T-helper 2 cell treated with Interferon-gamma antibody and Interleukin-4, amounts not matched to agents 5 μg/mL and 100 μg/mL, for 36 hours (primary cell): ENCODE data around the gene ATP6V1B1.
A peak's percentile ranks its signal among the peaks of the same experiment; 100 is the strongest.

ENCODE experiments used
- DNase-seq: peaks from one replicate; pipeline ENCODE4 v3.0.0; 2021; ENCODE audit warnings: low spot score
- H3K27ac Mint-ChIP-seq: one replicate; pipeline ENCODE4 v1.8.0; 2021; ENCODE audit warnings: mild to moderate bottlenecking, mixed read lengths
- H3K27me3 Mint-ChIP-seq: one replicate; pipeline ENCODE4 v1.8.0; 2021; ENCODE audit warnings: low read depth, mixed read lengths
- H3K36me3 Mint-ChIP-seq: one replicate; pipeline ENCODE4 v1.8.0; 2021; ENCODE audit warnings: low read depth, mixed read lengths
- H3K4me1 Mint-ChIP-seq: one replicate; pipeline ENCODE4 v1.8.0; 2021; ENCODE audit warnings: low read depth, mixed read lengths
- H3K4me3 Mint-ChIP-seq: one replicate; pipeline ENCODE4 v1.8.0; 2022; ENCODE audit warnings: mild to moderate bottlenecking, moderate library complexity, mixed read lengths
- H3K9me3 Mint-ChIP-seq: one replicate; pipeline ENCODE4 v1.8.0; 2021; ENCODE audit warnings: mixed read lengths

ATP6V1B1 gene

GRCh38 chr2:70895998-70896764 is 39.5 kb upstream of the ATP6V1B1 start:
- Mint-ChIP-seq H3K9me3 (no peaks in the 10 kb centered on the region), H3K27ac (no peak overlapping the region), H3K4me3 (no peak overlapping the region), H3K4me1 (peaks cover 5% of the 10 kb centered on the region), H3K27me3 (peaks cover 89% of the 10 kb centered on the region), H3K36me3 (no peaks in the 10 kb centered on the region)
- no peak for DNase-seq

- DNase-seq: no peak
- Mint-ChIP-seq H3K27me3 (peaks cover 89% of the 10 kb centered on the region), H3K9me3 (no peaks in the 10 kb centered on the region), H3K27ac (no peak overlapping the region), H3K4me3 (no peak overlapping the region), H3K4me1 (peaks cover 5% of the 10 kb centered on the region), H3K36me3 (no peaks in the 10 kb centered on the region)
Observed at GRCh38 chr2:70896765-70897202, 38.9 kb upstream of the ATP6V1B1 start.

GRCh38 chr2:70897203-70897976 is 38.3 kb upstream of the ATP6V1B1 start:
- Mint-ChIP-seq H3K4me3 (no peak overlapping the region), H3K27me3 (peaks cover 89% of the 10 kb centered on the region), H3K9me3 (no peaks in the 10 kb centered on the region), H3K4me1 (peaks cover 7% of the 10 kb centered on the region), H3K36me3 (no peaks in the 10 kb centered on the region), H3K27ac (no peak overlapping the region)
- DNase-seq: no peak

- Mint-ChIP-seq H3K4me1 (peaks cover 7% of the 10 kb centered on the region), H3K27ac (no peak overlapping the region), H3K36me3 (no peaks in the 10 kb centered on the region), H3K9me3 (no peaks in the 10 kb centered on the region), H3K27me3 (peaks cover 89% of the 10 kb centered on the region), H3K4me3 (no peak overlapping the region)
- no peak for DNase-seq
Observed at GRCh38 chr2:70897977-70898226, 37.8 kb upstream of the ATP6V1B1 start.

GRCh38 chr2:70898363-70899240 is 37.1 kb upstream of the ATP6V1B1 start:
- H3K4me1 Mint-ChIP-seq: peaks cover 7% of the 10 kb centered on the region
- H3K27me3 Mint-ChIP-seq: peaks cover 92% of the 10 kb centered on the region
- no peak for DNase-seq
- H3K36me3 Mint-ChIP-seq: no peaks in the 10 kb centered on the region
- no peak overlapping the region for H3K4me3 Mint-ChIP-seq
- no peaks in the 10 kb centered on the region for H3K9me3 Mint-ChIP-seq
- no peak overlapping the region for H3K27ac Mint-ChIP-seq

- H3K9me3 Mint-ChIP-seq: no peaks in the 10 kb centered on the region
- no peak for DNase-seq
- peaks cover 7% of the 10 kb centered on the region for H3K4me1 Mint-ChIP-seq
- no peak overlapping the region for H3K27ac Mint-ChIP-seq
- H3K27me3 Mint-ChIP-seq: peaks cover 93% of the 10 kb centered on the region
- no peaks in the 10 kb centered on the region for H3K36me3 Mint-ChIP-seq
- H3K4me3 Mint-ChIP-seq: peak overlapping the region; percentile 68
Observed at GRCh38 chr2:70901227-70902066, 34.3 kb upstream of the ATP6V1B1 start.

- H3K4me3 Mint-ChIP-seq: peak overlapping the region; percentile 13
- no peaks in the 10 kb centered on the region for H3K9me3 Mint-ChIP-seq
- H3K4me1 Mint-ChIP-seq: peaks cover 11% of the 10 kb centered on the region
- no peak for DNase-seq
- H3K36me3 Mint-ChIP-seq: no peaks in the 10 kb centered on the region
- no peak overlapping the region for H3K27ac Mint-ChIP-seq
- H3K27me3 Mint-ChIP-seq: peaks cover 93% of the 10 kb centered on the region
Observed at GRCh38 chr2:70902067-70902442, 33.6 kb upstream of the ATP6V1B1 start.

- no peak for DNase-seq
- Mint-ChIP-seq H3K4me1 (peaks cover 14% of the 10 kb centered on the region), H3K4me3 (no peak overlapping the region), H3K27me3 (peaks cover 93% of the 10 kb centered on the region), H3K27ac (no peak overlapping the region), H3K36me3 (no peaks in the 10 kb centered on the region), H3K9me3 (no peaks in the 10 kb centered on the region)
Observed at GRCh38 chr2:70902579-70902978, 33.1 kb upstream of the ATP6V1B1 start.

GRCh38 chr2:70903171-70903570 is 32.5 kb upstream of the ATP6V1B1 start:
- H3K27me3 Mint-ChIP-seq: peaks cover 91% of the 10 kb centered on the region
- no peaks in the 10 kb centered on the region for H3K36me3 Mint-ChIP-seq
- DNase-seq: no peak
- H3K9me3 Mint-ChIP-seq: no peaks in the 10 kb centered on the region
- no peak overlapping the region for H3K27ac Mint-ChIP-seq
- no peak overlapping the region for H3K4me3 Mint-ChIP-seq
- H3K4me1 Mint-ChIP-seq: peaks cover 14% of the 10 kb centered on the region

- peaks cover 91% of the 10 kb centered on the region for H3K27me3 Mint-ChIP-seq
- no peaks in the 10 kb centered on the region for H3K36me3 Mint-ChIP-seq
- DNase-seq: no peak
- H3K4me1 Mint-ChIP-seq: peaks cover 14% of the 10 kb centered on the region
- H3K9me3 Mint-ChIP-seq: no peaks in the 10 kb centered on the region
- H3K27ac Mint-ChIP-seq: no peak overlapping the region
- no peak overlapping the region for H3K4me3 Mint-ChIP-seq
Observed at GRCh38 chr2:70903641-70904340, 31.9 kb upstream of the ATP6V1B1 start.

- no peak overlapping the region for H3K4me3 Mint-ChIP-seq
- H3K36me3 Mint-ChIP-seq: no peaks in the 10 kb centered on the region
- peaks cover 14% of the 10 kb centered on the region for H3K4me1 Mint-ChIP-seq
- no peak for DNase-seq
- H3K9me3 Mint-ChIP-seq: no peaks in the 10 kb centered on the region
- H3K27ac Mint-ChIP-seq: no peak overlapping the region
- H3K27me3 Mint-ChIP-seq: peaks cover 85% of the 10 kb centered on the region
Observed at GRCh38 chr2:70904371-70905216, 31.1 kb upstream of the ATP6V1B1 start.
